ENCODE measurements around the gene ZNF573.
"Not testable (repeated sequence)": the region's sequence is repeated elsewhere in the genome, so short reads cannot be mapped to it uniquely, and the experiment has no call there.

The ZNF573 gene

GRCh38 chr19:37779127-37780005 lies at the start of gene ZNF573:
TSS of gene ZNF573 (minus strand) at chr19:37779586. CDS start at chr19:37773729, 5,857 bp downstream.
- peak; percentile 86 for DNase-seq (ENCODE audit: low spot score)

DNA sequence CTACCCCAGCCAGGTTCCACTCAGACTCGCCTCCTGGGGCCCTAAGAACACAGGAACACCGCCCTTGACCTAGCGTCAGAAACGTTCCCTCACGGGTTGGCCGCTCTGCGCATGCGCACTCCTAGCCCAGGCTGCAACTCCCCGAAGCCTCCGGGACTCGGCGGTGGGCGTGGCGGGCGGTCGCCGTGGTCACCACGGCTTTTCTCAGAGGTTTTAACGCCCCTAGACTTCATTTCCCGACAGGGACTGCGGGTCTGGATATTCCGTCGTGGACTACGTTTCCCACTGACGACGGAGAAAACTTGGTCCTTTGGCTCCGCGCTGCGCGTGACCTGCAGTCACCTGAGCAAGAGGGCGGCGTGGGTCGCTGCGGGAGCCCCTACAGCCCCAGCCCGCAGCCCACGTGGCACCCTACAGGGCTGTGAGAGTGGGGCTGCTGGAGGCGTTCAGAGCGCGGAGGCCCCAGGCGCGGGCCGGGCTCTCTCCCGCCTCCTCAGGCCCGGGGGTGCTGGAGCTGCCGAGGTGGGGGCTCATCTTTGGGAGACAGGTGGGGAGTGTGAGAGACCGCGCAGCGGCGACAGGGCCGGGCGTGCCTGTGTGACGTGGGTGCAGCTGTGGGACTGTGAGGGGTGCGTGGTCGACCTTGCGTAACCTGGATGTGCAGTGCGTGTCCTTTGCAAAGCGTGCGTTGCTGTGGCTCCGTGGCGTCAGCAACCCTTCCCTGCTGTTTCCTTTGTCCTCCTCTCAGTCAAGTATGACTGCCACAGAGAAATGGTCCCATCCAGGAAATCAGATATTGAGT lies 38.0 kb upstream of the ZNF573 start:
- DNase-seq (ENCODE audit: low spot score): peak; percentile 68

DNA sequence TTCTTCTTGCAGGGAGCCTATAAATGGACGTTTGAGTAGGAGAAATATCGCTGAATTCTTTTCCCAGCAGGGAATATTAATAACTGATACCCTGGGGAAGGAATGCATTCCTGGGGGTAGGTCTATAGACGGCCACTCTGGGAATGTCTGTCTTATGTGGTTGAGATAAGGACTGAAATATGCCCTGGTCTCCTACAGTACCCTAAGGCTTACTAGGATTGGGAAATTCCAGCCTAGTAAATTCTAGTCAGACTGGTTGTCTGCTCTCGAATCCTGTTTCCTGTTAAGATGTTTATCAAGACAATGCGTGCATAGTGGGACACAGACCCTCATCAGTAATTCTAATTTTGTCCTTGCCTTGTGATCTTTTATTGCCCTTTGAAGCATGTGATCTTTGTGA lies 36.2 kb upstream of the ZNF573 start:
- not testable (repeated sequence) for DNase-seq (ENCODE audit: low spot score)

DNA sequence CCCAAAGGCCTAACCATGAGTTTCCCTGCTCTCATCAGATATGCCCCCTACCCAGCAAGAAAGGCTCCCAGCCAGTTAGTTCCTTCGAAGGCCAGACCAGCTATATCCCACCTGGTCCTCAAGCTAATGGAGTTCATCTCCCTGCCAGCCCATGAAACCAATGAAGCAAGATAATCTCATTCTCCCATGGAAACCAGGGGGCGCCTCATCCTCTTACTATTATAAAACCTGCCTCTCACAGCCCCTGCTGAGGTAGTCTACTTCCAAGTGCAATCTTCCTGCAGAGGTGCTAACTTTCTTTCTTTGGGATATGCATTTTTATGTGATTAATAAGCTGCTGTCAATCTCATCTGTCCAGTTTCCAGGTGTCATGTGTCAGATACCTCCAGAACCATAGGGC lies 34.0 kb upstream of the ZNF573 start:
- DNase-seq (ENCODE audit: low spot score): no peak

- no peak for DNase-seq (ENCODE audit: low spot score)
These were observed 30.0 kb upstream of the ZNF573 start for GRCh38 chr19:37809366-37809765.

- no peak for DNase-seq (ENCODE audit: low spot score)
These were observed 24.0 kb upstream of the ZNF573 start for GRCh38 chr19:37803249-37803840.

GRCh38 chr19:37790244-37790925 lies 11.0 kb upstream of the ZNF573 start:
- DNase-seq (ENCODE audit: low spot score): no peak

DNA sequence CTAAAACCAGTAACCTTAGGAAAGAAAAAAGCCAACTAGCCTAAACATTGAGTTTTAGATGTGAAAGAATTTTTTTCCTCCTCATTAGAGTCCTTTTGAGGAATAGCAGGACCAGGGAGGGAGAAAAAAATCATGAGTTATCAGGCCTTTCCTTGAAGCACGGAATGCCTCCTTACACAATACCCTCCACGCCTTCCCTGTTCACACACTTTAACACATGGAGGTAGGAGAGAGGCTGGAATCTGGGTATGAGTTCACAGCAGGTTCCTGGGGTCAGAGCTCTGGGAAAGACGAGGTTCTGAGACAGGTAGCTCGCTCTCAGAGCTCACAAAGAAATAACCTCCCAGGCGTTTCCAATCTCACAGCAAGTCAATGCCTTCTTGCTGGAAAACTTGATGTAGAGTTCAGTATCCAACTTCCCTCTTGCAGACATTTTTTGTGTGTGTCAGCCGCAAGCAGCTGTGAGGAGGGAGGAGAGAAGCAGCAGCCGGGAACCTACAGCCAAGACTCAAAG lies 716 bp downstream of the ZNF573 start:
- no peak for DNase-seq (ENCODE audit: low spot score)

DNA sequence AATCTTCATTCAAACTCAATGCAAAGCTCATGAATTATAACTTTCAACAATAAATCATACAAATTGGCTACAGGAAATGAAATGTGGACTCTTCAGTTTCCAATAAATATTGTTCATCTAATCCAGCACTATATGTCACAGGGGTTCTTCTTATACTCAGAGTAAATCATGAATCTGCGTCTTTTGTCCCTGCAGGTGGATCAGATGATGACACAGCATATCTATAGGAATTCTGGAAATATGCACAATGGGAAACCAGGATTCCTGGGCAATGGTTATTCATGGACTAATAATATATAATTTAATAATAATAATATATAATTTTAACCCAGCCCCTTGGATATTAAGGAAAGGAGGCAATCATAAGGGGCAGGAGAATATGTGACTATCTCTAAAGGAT lies 8.4 kb downstream of the ZNF573 start:
- no peak for DNase-seq (ENCODE audit: low spot score)

DNA sequence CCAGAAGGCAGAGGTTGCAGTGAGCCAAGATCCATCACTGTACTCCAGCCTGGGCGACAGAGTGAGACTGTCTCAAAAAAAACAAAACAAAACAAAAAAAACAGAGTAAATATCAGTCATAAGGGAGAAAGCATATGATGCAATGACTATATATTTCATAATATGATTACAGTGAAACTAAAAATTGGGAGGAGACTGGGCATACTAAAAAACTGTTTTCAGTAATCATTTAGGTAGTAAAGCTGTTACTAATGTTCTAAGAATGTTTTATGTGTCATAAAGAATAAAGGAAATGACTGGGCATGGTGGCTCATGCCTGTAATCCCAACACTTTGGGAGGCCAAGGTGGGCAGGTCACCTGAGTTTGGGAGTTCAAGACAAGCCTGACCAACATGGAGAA lies 15.9 kb downstream of the ZNF573 start:
- DNase-seq (ENCODE audit: low spot score): no peak

- not testable (repeated sequence) for DNase-seq (ENCODE audit: low spot score)
These were observed 21.7 kb downstream of the ZNF573 start for GRCh38 chr19:37757683-37758082.

DNA sequence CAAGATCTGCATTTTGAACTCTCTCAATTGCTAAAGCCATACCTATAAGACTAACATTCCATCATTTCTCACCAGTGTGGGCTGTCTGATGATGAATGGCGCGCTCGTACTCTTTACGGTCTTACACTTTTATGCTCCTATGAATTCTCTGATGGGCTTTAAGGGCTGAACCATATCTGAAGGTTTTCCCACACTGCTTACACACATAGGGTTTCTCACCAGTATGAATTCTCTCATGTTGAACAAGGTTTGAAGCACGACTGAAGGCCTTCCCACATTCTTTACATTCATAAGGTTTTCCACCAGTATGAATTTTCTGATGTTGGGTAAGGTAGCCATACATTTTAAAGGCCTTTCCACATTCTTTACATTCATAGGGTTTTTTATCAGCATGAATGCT lies 41.0 kb downstream of the ZNF573 start:
- no peak for DNase-seq (ENCODE audit: low spot score)

- no peak for DNase-seq (ENCODE audit: low spot score)
These were observed 54.2 kb downstream of the ZNF573 start for GRCh38 chr19:37725181-37725580.

GRCh38 chr19:37719927-37720265 lies 59.5 kb downstream of the ZNF573 start:
- DNase-seq (ENCODE audit: low spot score): no peak

GRCh38 chr19:37719111-37719926 lies 60.1 kb downstream of the ZNF573 start, which contains the start of gene ZNF607:
TSS of gene ZNF607 (minus strand) at chr19:37719761. CDS start at chr19:37711618, 8,143 bp downstream.
- DNase-seq (ENCODE audit: low spot score): peak; percentile 94

GRCh38 chr19:37718304-37718703 lies 61.1 kb downstream of the ZNF573 start:
- no peak for DNase-seq (ENCODE audit: low spot score)

DNA sequence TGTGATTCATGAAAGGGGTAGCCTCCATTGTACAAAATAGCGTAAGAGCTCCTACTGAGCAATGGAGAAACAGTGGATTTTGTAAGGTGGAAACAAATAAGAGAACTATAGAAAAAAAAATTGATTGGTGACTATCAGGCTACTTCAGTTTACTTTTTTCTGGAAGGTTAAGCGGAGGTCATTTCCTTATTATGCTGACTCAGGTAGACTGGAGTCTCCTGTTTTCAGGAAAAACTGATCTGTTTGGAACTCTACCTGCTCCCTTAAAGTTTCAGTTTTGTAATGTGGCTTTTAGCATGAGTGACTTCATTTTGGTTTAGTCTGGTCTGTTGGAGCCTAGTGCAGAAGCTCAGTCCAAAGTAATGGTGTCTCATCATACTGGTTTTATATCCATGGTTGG lies 63.2 kb downstream of the ZNF573 start:
- no peak for DNase-seq (ENCODE audit: low spot score)

- DNase-seq (ENCODE audit: low spot score): no peak
These were observed 73.3 kb downstream of the ZNF573 start for GRCh38 chr19:37706052-37706605.

- no peak for DNase-seq (ENCODE audit: low spot score)
These were observed 80.3 kb downstream of the ZNF573 start for GRCh38 chr19:37699057-37699456.

- DNase-seq (ENCODE audit: low spot score): no peak
These were observed 81.2 kb downstream of the ZNF573 start for GRCh38 chr19:37698216-37698615.
